ENCODE results near the gene PRRT4. TPM values are rescaled to one million over a fixed set of nuclear protein-coding genes. Genes with fewer than 3 reads are reported as not detected.

Gene PRRT4
- polyA plus RNA-seq, 3 donors = 0.65 to 1.5 (median 1.0) TPM

DNA sequence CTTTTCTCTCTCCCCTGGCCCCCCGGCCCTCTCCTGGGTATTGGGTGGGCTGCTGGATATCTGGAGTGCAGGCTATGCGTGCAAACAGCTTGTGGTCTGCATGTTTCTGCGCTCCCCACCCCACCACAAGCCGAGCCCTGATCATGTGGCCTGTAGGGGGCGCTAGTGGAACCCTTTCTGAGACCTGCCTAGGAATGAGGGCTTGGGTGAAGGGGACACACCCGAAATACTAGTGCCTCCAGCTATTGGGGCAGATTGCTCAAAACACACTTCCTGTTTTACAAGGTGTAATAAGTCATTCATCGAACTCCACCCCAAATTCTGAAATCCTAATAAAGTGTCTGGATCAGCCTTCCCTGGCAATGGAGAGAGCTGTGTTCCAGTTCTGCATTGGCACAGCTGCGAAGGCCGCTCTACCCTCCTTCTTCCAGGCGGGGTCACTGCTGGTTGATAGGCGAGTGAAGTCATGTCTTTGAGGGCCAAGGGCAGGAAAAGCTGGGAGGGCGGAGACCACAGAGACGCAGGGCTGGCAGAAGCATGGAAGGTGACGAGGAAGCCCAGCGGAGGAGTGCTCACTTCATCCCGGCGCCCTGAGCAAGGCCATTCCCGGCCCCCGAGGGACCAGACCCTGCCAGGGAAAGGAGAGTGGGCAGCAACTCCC is 19.8 kb upstream of the PRRT4 start:
- no peak for DNase-seq (ENCODE audit: extremely low read depth in 1 of 11, low read depth in 9 of 11, low spot score in 4 of 11)

- DNase-seq (ENCODE audit: extremely low read depth in 1 of 11, low read depth in 9 of 11, low spot score in 4 of 11) = no peak
Measured at GRCh38 chr7:128380483-128381106, 19.1 kb upstream of the PRRT4 start.

DNA sequence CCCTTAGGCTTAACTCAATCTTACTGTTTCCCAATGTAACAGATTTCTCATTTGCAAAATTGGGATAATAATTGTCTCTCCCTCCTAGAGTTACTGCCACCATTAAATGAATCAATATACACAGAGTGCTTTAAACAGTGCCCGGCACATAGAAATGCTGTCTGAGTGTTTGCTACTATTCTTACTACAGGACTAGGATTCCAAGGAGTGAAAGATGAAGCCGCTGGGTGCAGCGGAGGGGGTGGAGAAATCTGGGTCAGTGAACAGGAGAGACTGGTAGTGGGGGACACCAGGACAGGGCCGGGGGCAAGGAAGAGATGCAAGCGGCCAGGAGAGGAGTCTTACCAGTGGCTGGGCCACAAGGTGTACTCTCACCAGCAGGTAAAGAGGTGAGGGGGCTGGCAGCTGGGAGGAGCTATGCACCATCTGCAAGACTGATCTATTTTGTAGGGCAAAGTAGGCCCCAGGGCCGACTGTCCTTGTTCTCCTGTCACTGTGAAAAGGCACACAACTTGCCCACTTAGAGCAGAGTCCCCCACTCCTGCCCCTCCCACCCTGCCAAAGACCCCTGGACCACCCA is 18.5 kb upstream of the PRRT4 start:
- DNase-seq (ENCODE audit: extremely low read depth in 1 of 11, low read depth in 9 of 11, low spot score in 4 of 11) = no peak

- DNase-seq (ENCODE audit: extremely low read depth in 1 of 11, low read depth in 9 of 11, low spot score in 4 of 11) = no peak
Measured at GRCh38 chr7:128378637-128379036, 17.1 kb upstream of the PRRT4 start.

- DNase-seq (ENCODE audit: extremely low read depth in 1 of 11, low read depth in 9 of 11, low spot score in 4 of 11) = no peak
Measured at GRCh38 chr7:128376077-128376476, 14.6 kb upstream of the PRRT4 start.

DNA sequence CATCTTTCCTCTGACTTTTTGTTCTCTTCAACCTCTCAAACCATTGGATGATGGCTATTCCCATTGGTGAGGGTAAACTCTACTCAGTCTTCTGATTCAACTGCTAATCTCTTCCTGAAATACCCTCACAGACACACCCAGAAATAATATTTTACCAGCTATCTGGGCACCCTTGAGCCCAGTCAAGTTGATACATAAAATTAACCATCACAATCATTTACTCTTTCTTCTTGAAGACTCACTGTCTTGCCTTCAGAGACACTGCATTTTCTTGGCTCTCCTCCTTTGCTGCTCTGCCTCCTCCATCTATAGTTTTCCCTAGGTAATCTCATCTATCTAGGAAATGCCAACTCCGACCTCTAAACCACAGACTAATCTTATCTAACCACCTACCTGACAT is 12.6 kb upstream of the PRRT4 start:
- no peak for DNase-seq (ENCODE audit: extremely low read depth in 1 of 11, low read depth in 9 of 11, low spot score in 4 of 11)

DNA sequence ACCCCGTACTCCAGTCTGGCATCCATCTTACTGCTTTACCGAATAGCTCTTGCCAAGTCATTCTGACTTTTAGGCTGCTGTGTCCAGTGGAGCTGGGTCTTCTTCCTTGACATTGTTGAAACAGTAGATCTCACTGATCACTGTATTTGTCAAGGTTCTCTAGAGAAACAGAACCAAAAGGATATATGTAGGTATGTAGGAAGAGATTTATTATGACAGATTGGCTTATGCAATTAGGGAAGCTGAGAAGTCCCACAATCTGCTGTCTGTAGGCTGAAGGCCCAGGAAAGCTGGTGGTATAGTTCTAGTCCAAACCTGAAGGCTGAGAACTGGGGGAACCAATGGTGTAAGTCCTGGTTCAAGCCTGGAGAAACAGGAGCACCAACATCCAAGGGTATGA is 12.1 kb upstream of the PRRT4 start:
- DNase-seq (ENCODE audit: extremely low read depth in 1 of 11, low read depth in 9 of 11, low spot score in 4 of 11) = no peak

DNA sequence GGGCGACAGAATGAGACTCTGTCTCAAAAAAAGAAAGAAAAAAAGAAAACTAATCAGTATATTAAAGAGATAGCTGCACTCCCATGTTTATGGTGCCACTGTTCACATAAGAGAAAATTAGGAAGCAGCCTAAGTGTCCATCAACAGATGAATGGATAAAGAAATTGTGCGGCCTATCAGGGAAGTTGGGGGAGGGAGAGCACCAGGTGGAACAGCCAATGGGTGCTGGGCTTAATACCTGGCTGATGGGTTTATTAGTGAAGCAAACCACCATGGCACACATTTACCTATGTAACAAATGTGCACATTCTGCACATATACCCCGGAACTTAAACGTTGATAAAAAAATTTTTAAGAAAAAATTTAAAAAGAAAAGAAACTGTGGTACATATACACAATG is 9.0 kb upstream of the PRRT4 start:
- DNase-seq (ENCODE audit: extremely low read depth in 1 of 11, low read depth in 9 of 11, low spot score in 4 of 11) = no peak

- DNase-seq (ENCODE audit: extremely low read depth in 1 of 11, low read depth in 9 of 11, low spot score in 4 of 11) = no peak
Measured at GRCh38 chr7:128366986-128367385, 5.5 kb upstream of the PRRT4 start.

DNA sequence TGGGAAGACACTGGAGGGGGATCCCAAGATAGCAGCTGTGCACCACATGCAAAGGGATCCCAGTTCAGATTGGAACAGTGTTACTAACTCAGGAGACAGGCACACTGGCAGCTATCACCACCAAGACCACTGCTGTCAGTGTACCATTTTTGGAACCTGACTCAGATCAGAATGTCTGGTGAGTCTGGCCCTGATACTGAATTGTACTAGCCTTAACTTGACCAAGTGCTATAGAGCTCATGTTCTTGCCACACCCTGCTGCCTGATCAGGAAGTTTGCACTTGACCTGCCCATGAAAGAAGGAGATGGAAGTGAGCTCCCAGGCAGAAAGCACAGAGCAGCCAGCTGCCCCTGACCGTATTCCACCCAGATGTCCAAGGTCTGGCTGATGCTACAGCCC is 4.8 kb upstream of the PRRT4 start:
- no peak for DNase-seq (ENCODE audit: extremely low read depth in 1 of 11, low read depth in 9 of 11, low spot score in 4 of 11)

- DNase-seq (ENCODE audit: extremely low read depth in 1 of 11, low read depth in 9 of 11, low spot score in 4 of 11) = no peak
Measured at GRCh38 chr7:128365432-128365831, 3.9 kb upstream of the PRRT4 start.

- no peak for DNase-seq (ENCODE audit: extremely low read depth in 1 of 11, low read depth in 9 of 11, low spot score in 4 of 11)
Measured at GRCh38 chr7:128364166-128364870, 2.8 kb upstream of the PRRT4 start.

DNA sequence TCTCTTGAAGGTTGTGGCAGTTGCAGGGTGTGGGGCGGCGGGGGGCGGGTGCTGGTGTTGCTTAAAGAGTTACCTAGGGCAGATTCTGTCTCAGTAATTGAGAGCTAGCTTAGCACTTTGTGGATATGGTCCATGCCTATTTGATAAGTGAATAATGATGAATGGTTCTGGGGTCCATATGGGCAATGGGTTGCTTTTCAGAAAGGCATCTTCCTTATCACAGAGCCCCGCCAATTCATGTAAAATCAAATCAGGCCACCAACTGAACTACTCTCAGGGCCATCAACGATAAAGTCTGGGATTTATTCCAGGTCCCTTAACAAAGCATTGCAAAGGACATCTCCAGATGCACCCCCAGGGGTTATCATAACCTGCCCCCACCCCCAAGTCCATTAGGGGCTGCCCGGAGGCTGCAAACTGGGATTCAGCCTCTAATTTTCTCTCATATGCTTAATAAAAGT is 1.8 kb upstream of the PRRT4 start:
- no peak for DNase-seq (ENCODE audit: extremely low read depth in 1 of 11, low read depth in 9 of 11, low spot score in 4 of 11)

DNA sequence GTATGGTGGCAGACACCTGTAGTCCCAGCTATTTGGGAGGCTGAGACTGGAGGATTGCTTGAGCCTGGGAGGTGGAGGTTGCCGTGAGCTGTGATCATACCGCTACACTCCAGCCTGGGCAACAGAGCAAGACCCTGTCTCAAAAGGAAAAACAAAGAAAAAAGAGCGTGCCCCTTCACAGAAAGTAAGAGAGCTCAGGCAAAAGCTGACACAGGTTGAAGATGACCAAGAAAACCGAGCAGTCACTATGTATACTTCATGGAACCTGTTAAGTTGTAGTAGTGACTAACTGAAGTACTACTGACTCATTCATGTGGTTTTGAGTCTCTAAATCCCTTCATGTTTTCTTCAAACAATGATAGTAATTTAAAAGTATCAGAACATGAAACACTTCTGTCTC is 1.2 kb upstream of the PRRT4 start:
- DNase-seq (ENCODE audit: extremely low read depth in 1 of 11, low read depth in 9 of 11, low spot score in 4 of 11) = no peak

GRCh38 chr7:128360359-128360678 is 1.2 kb downstream of the PRRT4 start:
- no peak for DNase-seq (ENCODE audit: extremely low read depth in 1 of 11, low read depth in 9 of 11, low spot score in 4 of 11)

GRCh38 chr7:128359939-128360338 is 1.6 kb downstream of the PRRT4 start:
- DNase-seq (ENCODE audit: extremely low read depth in 1 of 11, low read depth in 9 of 11, low spot score in 4 of 11) = no peak

DNA sequence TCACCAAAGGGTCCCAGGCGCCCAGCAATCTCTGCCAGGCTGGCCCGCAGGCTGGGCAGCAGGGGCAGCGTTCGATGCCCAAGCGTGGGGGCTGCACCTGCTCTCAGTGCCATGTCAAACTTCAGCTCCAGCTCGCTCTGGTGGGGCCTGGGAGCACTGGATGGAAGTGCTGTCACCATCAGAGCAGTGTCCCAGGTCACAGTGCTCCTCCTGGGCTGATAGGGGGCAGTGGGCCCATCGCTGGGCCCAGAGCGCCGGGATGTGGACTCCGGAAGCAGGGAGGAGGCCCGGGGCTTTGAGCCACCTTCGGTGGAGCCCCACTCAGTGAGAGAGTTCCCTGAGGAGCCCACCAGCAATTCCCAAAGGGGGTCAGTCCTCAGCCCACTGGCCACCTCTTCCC is 2.2 kb downstream of the PRRT4 start:
- no peak for DNase-seq (ENCODE audit: extremely low read depth in 1 of 11, low read depth in 9 of 11, low spot score in 4 of 11)

GRCh38 chr7:128358233-128358632 is 3.3 kb downstream of the PRRT4 start:
- DNase-seq (ENCODE audit: extremely low read depth in 1 of 11, low read depth in 9 of 11, low spot score in 4 of 11) = no peak

GRCh38 chr7:128357217-128357613 is 4.3 kb downstream of the PRRT4 start:
- DNase-seq (ENCODE audit: extremely low read depth in 1 of 11, low read depth in 9 of 11, low spot score in 4 of 11) = no peak

- DNase-seq (ENCODE audit: extremely low read depth in 1 of 11, low read depth in 9 of 11, low spot score in 4 of 11) = no peak
Measured at GRCh38 chr7:128356546-128357216, 4.8 kb downstream of the PRRT4 start.

Measured in renal cortex interstitium (tissue), 11 donors.